ENCODE data around the gene LAMA4. TPM values are rescaled to one million over a fixed set of nuclear protein-coding genes. Genes with fewer than 3 reads are reported as not detected.
"Not testable (repeated sequence)": the region's sequence is repeated elsewhere in the genome, so short reads cannot be mapped to it uniquely, and the experiment has no call there.

The LAMA4 gene
- total and polyA plus RNA-seq, 2 donors = 101 to 426 TPM

DNA sequence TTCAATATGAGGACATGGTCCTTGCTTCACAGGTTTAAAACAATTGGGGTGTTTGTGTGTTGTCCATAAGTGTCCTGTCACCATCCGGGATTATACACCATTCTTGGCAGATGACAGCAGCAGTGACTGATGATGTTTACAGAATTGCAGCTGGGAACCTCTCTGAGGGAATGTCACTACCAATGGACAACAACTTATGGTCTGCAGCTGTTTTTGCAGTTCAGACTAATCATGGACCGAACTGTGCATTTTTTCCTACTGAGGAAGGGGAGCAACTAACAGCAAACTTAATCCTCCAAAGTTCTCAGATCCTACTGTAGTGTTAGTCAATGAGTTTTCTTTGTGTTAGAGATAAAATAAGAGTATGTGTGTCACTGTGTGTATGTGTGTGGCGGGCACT lies 140.9 kb downstream of the LAMA4 start:
- no peaks in the 10 kb centered on the region for H3K4me1 ChIP-seq (ENCODE audit: insufficient read depth)
- no peak for DNase-seq (ENCODE audit: extremely low spot score)
- H3K4me3 ChIP-seq (ENCODE audit: low read depth, low read length) = no peak overlapping the region
- 44% methylated on average over 3 of the region's 3 CpGs for WGBS
- H3K36me3 ChIP-seq (ENCODE audit: insufficient read depth) = no peaks in the 10 kb centered on the region
- H3K27ac ChIP-seq (ENCODE audit: low read depth) = no peak overlapping the region

DNA sequence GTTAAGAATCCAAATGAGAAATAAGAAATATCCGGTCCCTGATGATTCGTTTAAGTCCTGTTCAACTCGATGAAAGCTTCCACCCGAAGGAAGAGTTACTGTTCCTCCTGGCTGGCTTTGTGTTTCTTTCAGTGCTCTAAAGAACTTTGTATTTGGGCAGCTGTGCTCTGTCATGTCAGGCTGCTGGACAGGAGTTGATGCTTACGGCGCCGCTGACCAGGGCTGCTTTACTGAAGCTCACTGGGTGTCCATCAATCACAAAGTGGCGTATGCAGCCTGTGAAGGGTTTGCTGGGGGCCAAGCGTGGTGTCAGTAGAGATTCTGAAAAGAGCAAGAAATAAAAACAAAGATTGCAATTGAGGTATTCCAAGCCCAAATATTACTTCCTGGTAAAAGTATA lies 145.1 kb downstream of the LAMA4 start:
- H3K27ac ChIP-seq (ENCODE audit: low read depth) = no peak overlapping the region
- H3K4me1 ChIP-seq (ENCODE audit: insufficient read depth) = no peaks in the 10 kb centered on the region
- no peak overlapping the region for H3K4me3 ChIP-seq (ENCODE audit: low read depth, low read length)
- no peak for DNase-seq (ENCODE audit: extremely low spot score)
- H3K36me3 ChIP-seq (ENCODE audit: insufficient read depth) = no peaks in the 10 kb centered on the region
- WGBS = 43% methylated on average over 9 of the region's 9 CpGs

DNA sequence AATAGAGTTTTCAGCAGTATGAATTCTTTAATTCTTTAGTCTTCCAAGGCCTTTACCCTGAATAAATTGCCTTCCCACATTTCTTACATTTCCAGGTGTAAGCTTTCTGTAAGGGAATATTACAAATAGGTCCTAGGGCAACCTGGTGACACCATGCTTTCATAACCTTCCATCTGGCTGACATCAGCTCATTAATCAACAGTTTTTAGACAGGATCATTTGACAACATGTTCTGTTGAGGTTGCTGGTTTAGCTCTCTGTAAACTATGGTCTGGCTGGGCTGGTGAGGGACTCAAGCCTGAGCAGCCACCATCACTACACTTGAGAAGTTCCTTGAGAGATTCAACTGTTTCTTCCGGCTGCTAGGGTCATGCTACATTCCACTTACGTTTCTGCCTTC lies 147.8 kb downstream of the LAMA4 start:
- H3K27ac ChIP-seq (ENCODE audit: low read depth) = no peak overlapping the region
- peaks cover 3% of the 10 kb centered on the region for H3K36me3 ChIP-seq (ENCODE audit: insufficient read depth)
- H3K4me3 ChIP-seq (ENCODE audit: low read depth, low read length) = no peak overlapping the region
- WGBS = 77% methylated on average over 2 of the region's 2 CpGs
- H3K4me1 ChIP-seq (ENCODE audit: insufficient read depth) = no peaks in the 10 kb centered on the region
- no peak for DNase-seq (ENCODE audit: extremely low spot score)

DNA sequence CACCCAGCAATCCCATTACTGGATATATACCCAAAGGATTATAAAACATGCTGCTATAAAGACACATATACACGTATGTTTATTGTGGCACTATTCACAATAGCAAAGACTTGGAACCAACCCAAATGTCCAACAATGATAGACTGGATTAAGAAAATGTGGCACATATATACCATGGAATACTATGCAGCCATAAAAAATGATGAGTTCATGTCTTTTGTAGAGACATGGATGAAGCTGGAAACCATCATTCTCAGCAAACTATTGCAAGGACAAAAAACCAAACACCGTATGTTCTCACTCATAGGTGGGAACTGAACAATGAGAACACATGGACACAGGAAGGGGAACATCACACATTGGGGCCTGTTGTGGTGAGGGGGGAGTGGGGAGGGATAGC lies 148.3 kb downstream of the LAMA4 start:
- not testable (repeated sequence) for H3K36me3 ChIP-seq (ENCODE audit: insufficient read depth); DNase-seq (ENCODE audit: extremely low spot score); H3K4me1 ChIP-seq (ENCODE audit: insufficient read depth); H3K4me3 ChIP-seq (ENCODE audit: low read depth, low read length); H3K27ac ChIP-seq (ENCODE audit: low read depth)
- 87% methylated on average over 2 of the region's 2 CpGs for WGBS

DNA sequence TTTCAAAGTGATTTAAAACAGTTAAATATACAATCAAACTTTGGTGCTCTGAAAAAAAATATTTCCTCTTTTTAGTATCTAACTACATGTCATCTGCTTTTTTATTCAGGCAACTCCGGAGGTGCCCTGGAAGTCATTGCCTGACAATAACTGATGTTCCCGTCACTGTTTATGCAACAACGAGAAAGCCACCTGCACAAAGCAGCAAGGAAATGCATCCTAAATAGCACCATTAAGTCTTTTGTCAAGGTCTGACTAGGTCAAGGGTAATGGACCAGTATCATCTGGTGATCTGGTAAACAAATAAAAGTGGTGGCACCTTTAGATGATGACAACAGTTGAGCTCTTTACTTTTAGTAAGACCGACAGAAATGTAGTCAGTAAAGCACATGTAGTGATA lies 153.8 kb downstream of the LAMA4 start:
- Histone ChIP-seq H3K36me3 (ENCODE audit: insufficient read depth) (peaks cover 3% of the 10 kb centered on the region), H3K4me3 (ENCODE audit: low read depth, low read length) (no peak overlapping the region), H3K4me1 (ENCODE audit: insufficient read depth) (no peaks in the 10 kb centered on the region), H3K27ac (ENCODE audit: low read depth) (no peak overlapping the region)
- 67% methylated on average over 4 of the region's 4 CpGs for WGBS
- DNase-seq (ENCODE audit: extremely low spot score) = no peak

DNA sequence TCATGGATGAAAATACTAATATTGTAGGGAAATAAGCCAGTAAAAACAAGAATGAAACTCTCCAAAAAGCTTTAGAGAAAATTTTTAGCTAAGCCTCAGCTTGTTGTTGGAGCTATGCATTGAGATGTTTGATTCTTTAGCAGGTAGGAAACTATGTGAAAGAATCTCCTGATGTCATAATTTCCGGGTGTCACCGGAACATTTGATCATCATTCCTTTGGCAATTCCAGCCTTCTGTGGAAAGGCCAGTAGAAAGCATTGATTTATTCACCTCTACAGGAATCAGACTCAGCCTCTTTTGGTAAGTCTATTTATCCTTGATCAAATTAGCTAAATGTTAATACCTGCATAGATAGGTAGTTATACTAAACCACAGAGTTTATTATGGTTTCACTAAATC lies 157.5 kb downstream of the LAMA4 start:
- no peak overlapping the region for H3K4me3 ChIP-seq (ENCODE audit: low read depth, low read length)
- H3K36me3 ChIP-seq (ENCODE audit: insufficient read depth) = no peaks in the 10 kb centered on the region
- H3K4me1 ChIP-seq (ENCODE audit: insufficient read depth) = no peaks in the 10 kb centered on the region
- WGBS = 94% methylated on average over 2 of the region's 2 CpGs
- H3K27ac ChIP-seq (ENCODE audit: low read depth) = no peak overlapping the region
- no peak for DNase-seq (ENCODE audit: extremely low spot score)

DNA sequence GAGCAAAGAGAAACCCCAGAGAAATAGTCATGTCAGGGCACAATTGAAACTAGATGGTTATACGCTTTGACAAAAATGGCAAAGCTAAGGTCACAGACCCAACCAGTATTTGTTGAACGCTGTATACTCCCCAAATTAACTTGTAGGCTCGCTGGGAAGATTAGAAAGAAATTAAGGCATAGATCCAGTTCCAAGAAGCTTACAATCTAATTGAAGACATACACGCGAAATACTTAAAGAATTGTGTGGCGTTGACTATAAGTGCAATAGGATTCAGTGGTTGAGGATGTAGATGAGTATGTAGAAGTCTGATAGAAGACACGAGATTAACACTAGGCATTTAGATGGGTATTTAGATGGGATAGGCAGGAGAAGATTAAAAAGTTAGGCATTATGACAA lies 166.5 kb downstream of the LAMA4 start:
- Histone ChIP-seq H3K4me3 (ENCODE audit: low read depth, low read length) (peak overlapping the region; percentile 83), H3K27ac (ENCODE audit: low read depth) (peak overlapping the region; percentile 56), H3K4me1 (ENCODE audit: insufficient read depth) (no peaks in the 10 kb centered on the region), H3K36me3 (ENCODE audit: insufficient read depth) (peaks cover under 1% of the 10 kb centered on the region)
- DNase-seq (ENCODE audit: extremely low spot score) = no peak
- WGBS = 16% methylated on average over 7 of the region's 7 CpGs

DNA sequence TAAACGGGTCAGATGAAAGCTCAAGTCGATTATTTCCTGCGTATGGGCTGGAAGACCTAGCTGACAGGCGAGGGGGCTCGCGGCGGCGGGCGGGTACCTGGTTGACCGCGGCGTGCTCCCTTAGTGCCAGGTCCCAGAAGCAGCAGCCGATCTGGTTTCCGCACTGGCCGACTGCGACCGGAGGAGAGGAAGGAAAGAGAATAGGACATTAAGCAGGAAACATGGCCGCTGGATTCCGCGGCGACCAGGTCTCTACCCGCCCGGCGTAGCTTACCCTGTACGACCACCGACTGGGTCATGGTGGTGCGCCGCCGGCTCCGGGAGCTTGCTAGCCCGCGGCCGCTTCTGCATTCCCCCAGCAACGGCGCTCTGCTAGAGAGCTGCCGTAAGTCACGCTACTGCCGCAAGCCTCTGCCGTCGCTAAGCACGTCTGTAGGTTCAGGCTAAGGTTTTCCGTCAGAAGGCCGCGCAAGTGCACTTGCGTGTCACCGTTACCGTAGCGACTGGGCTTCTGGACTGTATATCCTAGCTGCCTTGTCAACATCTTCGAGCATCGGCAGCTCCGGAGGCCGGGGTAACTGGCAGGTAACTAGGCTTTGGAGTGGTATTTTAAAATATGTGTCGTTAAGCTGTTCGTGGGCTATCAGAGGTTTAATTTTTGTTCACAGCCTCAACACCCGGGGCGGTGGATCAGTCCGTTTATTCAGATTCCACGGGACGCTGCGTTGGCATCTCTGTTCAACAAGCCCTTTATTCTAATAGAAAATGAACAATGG lies 167.0 kb downstream of the LAMA4 start, which contains the start of the genes FAM229B and TUBE1:
FAM229B (plus strand) TSS at position 456 of the 776 bp plus-strand sequence. CDS start 11,693 bp downstream, outside the sequence.
TUBE1 (minus strand) TSS at position 347 of the 776 bp plus-strand sequence; CDS start at position 299, 48 bp downstream.
- Histone ChIP-seq H3K4me1 (ENCODE audit: insufficient read depth) (no peaks in the 10 kb centered on the region), H3K4me3 (ENCODE audit: low read depth, low read length) (peak within 1 kb of the TSS; percentile 83), H3K27ac (ENCODE audit: low read depth) (peak within 1 kb of the TSS; percentile 82), H3K36me3 (ENCODE audit: insufficient read depth) (peaks cover 2% of the 10 kb centered on the region)
- DNase-seq (ENCODE audit: extremely low spot score) = peak; percentile 91
- WGBS = under 1% methylated on average over 60 of the region's 60 CpGs

DNA sequence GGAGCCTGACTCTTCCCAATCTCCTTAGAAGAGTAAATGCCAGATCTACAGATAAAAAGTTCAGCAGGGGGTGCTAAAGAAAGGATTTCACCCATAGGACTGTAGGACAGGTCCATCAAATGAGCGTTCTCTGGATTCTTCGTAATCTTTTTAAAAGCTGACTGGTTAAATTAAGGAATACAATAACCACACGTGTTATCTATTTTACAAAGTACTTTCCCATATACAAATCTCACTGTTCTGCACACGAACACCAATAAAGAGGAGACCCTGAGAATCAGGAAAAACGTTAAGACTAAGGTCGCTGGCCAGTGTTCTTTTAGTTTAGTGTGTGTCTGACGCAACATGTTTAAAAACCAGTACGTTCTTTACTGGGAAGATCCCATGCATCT lies 167.6 kb downstream of the LAMA4 start:
- Histone ChIP-seq H3K4me3 (ENCODE audit: low read depth, low read length) (peak overlapping the region; percentile 83), H3K27ac (ENCODE audit: low read depth) (peak overlapping the region; percentile 82), H3K4me1 (ENCODE audit: insufficient read depth) (no peaks in the 10 kb centered on the region), H3K36me3 (ENCODE audit: insufficient read depth) (peaks cover 2% of the 10 kb centered on the region)
- peak; percentile 13 for DNase-seq (ENCODE audit: extremely low spot score)
- under 1% methylated on average over 8 of the region's 8 CpGs for WGBS

DNA sequence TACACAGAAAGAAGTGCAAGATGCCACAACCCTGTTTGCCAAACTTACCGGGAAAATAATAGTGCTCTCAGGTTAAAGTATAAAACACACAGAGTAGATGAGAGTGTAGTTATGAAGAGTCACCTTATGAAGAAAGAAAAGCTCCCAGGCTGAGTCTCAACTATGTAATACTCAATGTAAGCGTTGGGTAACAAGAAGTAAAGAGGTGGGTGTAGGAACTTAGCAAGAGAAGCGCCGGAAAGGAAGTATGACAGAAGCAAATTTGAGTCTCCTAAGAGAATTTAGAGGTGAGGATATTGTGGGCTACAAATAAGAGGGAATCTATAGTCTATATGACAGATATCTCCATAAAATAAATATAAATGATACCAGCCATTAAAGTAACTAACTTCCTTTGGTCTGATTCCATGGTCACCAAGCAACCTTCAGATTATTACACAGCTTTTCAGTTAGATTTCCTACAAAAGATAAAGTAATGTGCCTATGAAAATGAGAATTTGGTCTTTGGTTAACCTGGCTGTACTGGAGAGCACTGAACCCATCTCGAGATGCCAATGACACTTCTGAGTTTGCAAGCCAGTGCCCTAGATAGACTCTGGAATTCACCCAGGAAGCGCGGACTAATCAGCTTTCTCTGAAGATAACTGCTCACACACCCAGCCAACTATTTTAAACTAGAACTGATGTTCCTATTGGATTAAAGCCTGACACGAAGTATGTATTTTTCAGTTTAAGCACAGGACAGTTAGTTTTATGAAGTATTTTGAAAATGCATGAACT lies 168.9 kb downstream of the LAMA4 start:
- no peaks in the 10 kb centered on the region for H3K4me1 ChIP-seq (ENCODE audit: insufficient read depth)
- WGBS = 77% methylated on average over 8 of the region's 8 CpGs
- H3K27ac ChIP-seq (ENCODE audit: low read depth) = no peak overlapping the region
- peaks cover 2% of the 10 kb centered on the region for H3K36me3 ChIP-seq (ENCODE audit: insufficient read depth)
- no peak overlapping the region for H3K4me3 ChIP-seq (ENCODE audit: low read depth, low read length)
- no peak for DNase-seq (ENCODE audit: extremely low spot score)

DNA sequence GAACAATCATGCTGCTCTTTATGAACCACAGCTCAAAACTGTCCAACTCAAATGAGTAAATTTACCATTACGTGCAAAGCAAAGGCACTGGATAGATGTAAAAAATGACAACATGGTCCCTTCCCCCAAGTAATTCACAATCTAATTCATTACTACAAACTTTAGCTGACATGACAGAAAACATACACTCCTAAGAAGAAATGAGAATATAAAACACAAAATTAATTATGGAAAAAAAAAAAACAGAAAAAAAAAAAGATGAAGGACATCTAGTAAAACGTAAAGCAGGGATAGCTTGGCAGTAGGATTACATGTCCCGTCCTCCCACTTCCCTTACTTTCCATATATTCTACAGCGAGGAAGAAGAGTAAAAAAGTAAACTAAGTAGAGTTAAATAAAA lies 172.8 kb downstream of the LAMA4 start:
- WGBS = 89% methylated on average over 4 of the region's 4 CpGs
- H3K4me3 ChIP-seq (ENCODE audit: low read depth, low read length) = no peak overlapping the region
- H3K4me1 ChIP-seq (ENCODE audit: insufficient read depth) = no peaks in the 10 kb centered on the region
- DNase-seq (ENCODE audit: extremely low spot score) = no peak
- no peak overlapping the region for H3K27ac ChIP-seq (ENCODE audit: low read depth)
- peaks cover 2% of the 10 kb centered on the region for H3K36me3 ChIP-seq (ENCODE audit: insufficient read depth)

DNA sequence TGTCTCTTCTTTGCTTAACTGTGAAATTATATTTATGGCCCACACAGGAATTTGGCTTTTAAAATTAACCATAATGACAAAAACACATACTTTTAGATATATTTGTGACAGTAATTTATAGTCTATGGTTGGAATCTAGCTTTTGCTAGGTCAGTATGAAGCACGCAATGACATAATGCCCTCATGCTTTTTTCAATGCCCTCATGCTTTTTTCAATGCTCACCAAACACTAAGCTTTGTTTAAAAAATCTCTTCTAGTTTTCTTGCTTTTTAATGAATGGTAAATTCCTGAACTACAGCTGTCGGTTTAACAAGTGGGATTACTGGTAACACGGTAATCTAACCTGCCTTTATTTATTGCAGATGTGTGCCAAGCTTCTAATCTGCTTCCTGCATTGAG lies 187.8 kb downstream of the LAMA4 start:
- no peak overlapping the region for H3K27ac ChIP-seq (ENCODE audit: low read depth)
- no peaks in the 10 kb centered on the region for H3K4me1 ChIP-seq (ENCODE audit: insufficient read depth)
- WGBS = 61% methylated on average over 3 of the region's 3 CpGs
- no peak for DNase-seq (ENCODE audit: extremely low spot score)
- H3K4me3 ChIP-seq (ENCODE audit: low read depth, low read length) = no peak overlapping the region
- H3K36me3 ChIP-seq (ENCODE audit: insufficient read depth) = peaks cover 1% of the 10 kb centered on the region

DNA sequence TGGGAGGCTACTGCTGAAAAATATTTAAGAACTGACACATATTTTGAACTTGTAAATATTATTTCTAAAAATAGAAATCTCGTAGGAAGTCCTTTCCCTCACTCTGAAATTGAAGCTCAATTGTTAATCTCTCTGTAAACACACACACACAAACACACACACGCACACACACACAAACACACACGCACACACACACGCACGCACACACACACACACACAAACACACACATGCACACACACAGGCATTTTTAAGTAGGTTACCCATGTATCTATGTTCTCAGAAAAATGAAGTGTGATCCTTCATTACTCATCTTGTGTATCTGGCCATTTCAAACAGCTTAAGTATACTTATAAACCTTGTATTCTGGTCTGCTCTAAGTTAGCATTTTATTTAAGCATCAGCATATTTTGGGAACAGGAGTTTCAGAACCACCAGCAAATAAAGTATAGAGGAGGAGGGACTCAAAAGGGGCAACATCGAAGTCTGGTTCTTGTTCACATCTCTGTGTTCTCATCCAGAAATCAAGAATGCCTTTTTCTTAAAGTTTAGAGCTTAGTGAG lies 188.9 kb downstream of the LAMA4 start:
- WGBS = 61% methylated on average over 6 of the region's 6 CpGs
- Histone ChIP-seq H3K27ac (ENCODE audit: low read depth) (no peak overlapping the region), H3K4me3 (ENCODE audit: low read depth, low read length) (no peak overlapping the region), H3K36me3 (ENCODE audit: insufficient read depth) (no peaks in the 10 kb centered on the region), H3K4me1 (ENCODE audit: insufficient read depth) (no peaks in the 10 kb centered on the region)
- DNase-seq (ENCODE audit: extremely low spot score) = no peak

DNA sequence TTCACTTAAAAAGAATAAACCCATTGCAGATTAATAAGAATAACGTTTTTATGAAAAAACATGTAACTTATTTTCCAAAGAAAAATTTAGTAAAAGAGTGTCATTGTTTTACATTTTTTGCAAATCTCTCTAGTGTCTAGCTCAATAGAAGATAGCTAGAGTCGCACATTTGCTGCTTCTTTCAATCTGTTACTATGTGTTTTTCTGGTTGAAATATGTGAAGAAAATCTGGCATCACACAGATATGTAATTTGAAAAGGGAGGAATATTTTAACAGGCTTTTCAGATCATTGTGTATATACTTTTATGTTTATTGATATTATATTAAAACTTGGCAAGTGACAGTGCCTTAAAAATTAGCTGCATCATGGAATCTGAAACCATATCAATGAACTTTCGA lies 191.4 kb downstream of the LAMA4 start:
- Histone ChIP-seq H3K4me3 (ENCODE audit: low read depth, low read length) (no peak overlapping the region), H3K4me1 (ENCODE audit: insufficient read depth) (no peaks in the 10 kb centered on the region), H3K27ac (ENCODE audit: low read depth) (no peak overlapping the region), H3K36me3 (ENCODE audit: insufficient read depth) (no peaks in the 10 kb centered on the region)
- no peak for DNase-seq (ENCODE audit: extremely low spot score)
- 88% methylated on average over 3 of the region's 3 CpGs for WGBS
